Rectal smooth muscle tissue (tissue), 1 donor: ENCODE measurements around the gene SCLY.
A peak's percentile ranks its signal among the peaks of the same experiment; 100 is the strongest.

ENCODE experiments used
- H3K27ac ChIP-seq: one replicate; pipeline ENCODE4 v1.7.0; 2013; ENCODE audit warnings: low read depth, low read length, inconsistent platforms
- H3K27me3 ChIP-seq: one replicate; pipeline ENCODE4 v1.7.0; 2013; ENCODE audit warnings: low read length; ENCODE audit not compliant: control insufficient read depth, insufficient read depth
- H3K36me3 ChIP-seq: one replicate; pipeline ENCODE4 v1.7.0; 2013; ENCODE audit warnings: low read length; ENCODE audit not compliant: control insufficient read depth, insufficient read depth
- H3K4me1 ChIP-seq: one replicate; pipeline ENCODE4 v1.7.0; 2013; ENCODE audit warnings: low read length; ENCODE audit not compliant: control insufficient read depth, insufficient read depth
- H3K4me3 ChIP-seq: one replicate; pipeline ENCODE4 v1.7.0; 2013; ENCODE audit warnings: low read length
- H3K9ac ChIP-seq: one replicate; pipeline ENCODE4 v1.7.0; 2013; ENCODE audit warnings: low read length

Gene SCLY

GRCh38 chr2:238132463-238133450, 72.0 kb downstream of the SCLY start:
- H3K36me3 ChIP-seq, result no peaks in the 10 kb centered on the region
- H3K9ac ChIP-seq, result no peak overlapping the region
- H3K4me3 ChIP-seq, result no peak overlapping the region
- H3K4me1 ChIP-seq, result peaks cover 3% of the 10 kb centered on the region
- no peak overlapping the region for H3K27ac ChIP-seq
- H3K27me3 ChIP-seq, result no peaks in the 10 kb centered on the region

GRCh38 chr2:238133499-238134392, 72.9 kb downstream of the SCLY start:
- Histone ChIP-seq H3K27me3 (no peaks in the 10 kb centered on the region), H3K27ac (no peak overlapping the region), H3K4me3 (no peak overlapping the region), H3K4me1 (peaks cover 7% of the 10 kb centered on the region), H3K36me3 (no peaks in the 10 kb centered on the region), H3K9ac (no peak overlapping the region)

- H3K4me3 ChIP-seq, result no peak overlapping the region
- no peaks in the 10 kb centered on the region for H3K27me3 ChIP-seq
- H3K9ac ChIP-seq, result no peak overlapping the region
- no peaks in the 10 kb centered on the region for H3K36me3 ChIP-seq
- H3K27ac ChIP-seq, result no peak overlapping the region
- peaks cover 12% of the 10 kb centered on the region for H3K4me1 ChIP-seq
These were observed 73.6 kb downstream of the SCLY start for GRCh38 chr2:238134393-238134785.

- no peak overlapping the region for H3K9ac ChIP-seq
- H3K4me3 ChIP-seq, result no peak overlapping the region
- H3K27me3 ChIP-seq, result no peaks in the 10 kb centered on the region
- no peaks in the 10 kb centered on the region for H3K36me3 ChIP-seq
- peaks cover 12% of the 10 kb centered on the region for H3K4me1 ChIP-seq
- no peak overlapping the region for H3K27ac ChIP-seq
These were observed 74.9 kb downstream of the SCLY start for GRCh38 chr2:238135601-238136150.

- no peaks in the 10 kb centered on the region for H3K27me3 ChIP-seq
- H3K4me3 ChIP-seq, result no peak overlapping the region
- H3K27ac ChIP-seq, result no peak overlapping the region
- no peak overlapping the region for H3K9ac ChIP-seq
- H3K36me3 ChIP-seq, result no peaks in the 10 kb centered on the region
- H3K4me1 ChIP-seq, result peaks cover 12% of the 10 kb centered on the region
These were observed 76.2 kb downstream of the SCLY start for GRCh38 chr2:238136820-238137537.

GRCh38 chr2:238137885-238138284, 77.1 kb downstream of the SCLY start:
- Histone ChIP-seq H3K4me3 (no peak overlapping the region), H3K27ac (no peak overlapping the region), H3K4me1 (peaks cover 12% of the 10 kb centered on the region), H3K27me3 (no peaks in the 10 kb centered on the region), H3K9ac (no peak overlapping the region), H3K36me3 (no peaks in the 10 kb centered on the region)

- Histone ChIP-seq H3K27ac (no peak within 1 kb of the TSS), H3K9ac (no peak within 1 kb of the TSS), H3K27me3 (no peaks in the 10 kb centered on the region), H3K36me3 (no peaks in the 10 kb centered on the region), H3K4me1 (peaks cover 13% of the 10 kb centered on the region), H3K4me3 (peak within 1 kb of the TSS; percentile 29)
These were observed 77.8 kb downstream of the SCLY start, which contains the start of gene KLHL30 for GRCh38 chr2:238138331-238139195. TSS of gene KLHL30 (plus strand) at chr2:238138668. CDS start at chr2:238140755, 2,087 bp downstream.

GRCh38 chr2:238139196-238140039, 78.6 kb downstream of the SCLY start:
- Histone ChIP-seq H3K4me1 (peaks cover 14% of the 10 kb centered on the region), H3K9ac (no peak overlapping the region), H3K27me3 (no peaks in the 10 kb centered on the region), H3K4me3 (peak overlapping the region; percentile 29), H3K27ac (no peak overlapping the region), H3K36me3 (no peaks in the 10 kb centered on the region)

GRCh38 chr2:238140040-238140439, 79.2 kb downstream of the SCLY start:
- no peak overlapping the region for H3K9ac ChIP-seq
- no peaks in the 10 kb centered on the region for H3K27me3 ChIP-seq
- no peaks in the 10 kb centered on the region for H3K36me3 ChIP-seq
- H3K27ac ChIP-seq, result no peak overlapping the region
- H3K4me1 ChIP-seq, result peaks cover 14% of the 10 kb centered on the region
- no peak overlapping the region for H3K4me3 ChIP-seq

- Histone ChIP-seq H3K4me1 (peaks cover 14% of the 10 kb centered on the region), H3K36me3 (no peaks in the 10 kb centered on the region), H3K27ac (no peak overlapping the region), H3K9ac (no peak overlapping the region), H3K27me3 (no peaks in the 10 kb centered on the region), H3K4me3 (no peak overlapping the region)
These were observed 80.1 kb downstream of the SCLY start for GRCh38 chr2:238140721-238141540.
